Neutrophil (primary cell): ENCODE results near the gene COG2.

ENCODE experiments used
- H3K27ac ChIP-seq: fragments of 200-600 bp; sonication (generic); 2 replicates; pipeline ENCODE4 v1.5.1; 2016; ENCODE audit warnings: mild to moderate bottlenecking, moderate library complexity
- H3K27me3 ChIP-seq: fragments of 200-600 bp; sonication (generic); 2 replicates; pipeline ENCODE4 v1.6.0; 2016; ENCODE audit warnings: mild to moderate bottlenecking
- H3K36me3 ChIP-seq: fragments of 200-600 bp; sonication (generic); 2 replicates; pipeline ENCODE4 v1.5.1; 2017
- H3K4me1 ChIP-seq, 2 experiments: fragments of 200-600 bp in 1 of 2; sonication (generic) in 1 of 2; 1 replicate in 1 of 2; 2 replicates in 1 of 2; pipeline versions ENCODE4 v1.5.1 to v1.6.1; 2013 to 2016; ENCODE audit warnings: low read depth in 1 of 2, low read length in 1 of 2, mild to moderate bottlenecking in 1 of 2, moderate library complexity in 1 of 2; ENCODE audit not compliant: control insufficient read depth in 1 of 2, insufficient read depth in 1 of 2
- H3K4me3 ChIP-seq, 2 experiments: fragments of 200-600 bp in 1 of 2; sonication (generic) in 1 of 2; 1 replicate in 1 of 2; 2 replicates in 1 of 2; pipeline ENCODE4 v1.5.1; 2013 to 2016; ENCODE audit warnings: low read depth in 1 of 2, low read length in 1 of 2, mild to moderate bottlenecking in 1 of 2, moderate library complexity in 1 of 2
- H3K9me3 ChIP-seq: fragments of 200-600 bp; sonication (generic); 2 replicates; pipeline ENCODE4 v1.5.1; 2016
- TF ChIP-seq, protein P1 (sequence below): fragments of 200-600 bp; sonication (generic); IDR thresholded peaks from 2 replicates; pipeline ENCODE4 v1.5.1; 2016; ENCODE audit warnings: antibody characterized with exemption

COG2 gene

DNA sequence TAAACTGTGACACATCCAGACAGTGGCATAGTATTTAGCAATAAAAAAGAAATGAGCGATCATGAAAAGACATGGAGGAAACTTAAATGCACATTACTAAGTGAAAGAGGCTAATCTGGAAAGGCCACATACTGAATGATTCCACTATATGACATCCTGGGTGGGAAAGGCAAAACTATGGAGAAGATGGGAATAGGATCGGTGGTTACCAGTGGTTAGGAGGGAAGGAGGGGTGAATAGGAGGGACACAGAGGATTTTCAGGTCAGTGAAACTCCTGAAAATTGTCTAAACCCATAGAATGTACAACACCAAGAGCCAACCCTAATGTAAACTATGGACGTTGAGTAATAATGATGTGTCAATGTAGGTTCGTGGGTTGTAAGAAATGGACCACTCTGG lies 57.9 kb downstream of the COG2 start:
- no peaks in the 10 kb centered on the region for H3K27me3 ChIP-seq

DNA sequence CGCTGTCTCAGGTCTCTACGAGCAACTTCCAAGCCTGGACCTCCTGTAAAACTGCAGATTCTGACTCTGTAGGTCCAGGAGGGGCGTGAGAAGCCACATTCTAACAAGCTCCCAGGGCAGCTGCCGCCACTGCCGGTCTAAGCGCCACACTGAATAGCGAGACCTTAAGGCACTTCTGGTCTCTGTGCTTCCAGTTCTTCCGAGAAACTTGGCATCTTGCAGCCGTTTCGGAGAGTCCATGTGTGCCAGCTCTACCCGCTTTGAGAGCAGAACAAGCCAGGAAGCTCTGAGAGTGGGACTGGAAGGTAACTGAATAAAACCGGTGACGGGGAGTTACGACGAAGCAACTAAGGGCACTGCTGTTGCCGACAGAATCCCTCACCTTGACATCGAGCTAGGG lies 59.2 kb downstream of the COG2 start:
- no peak overlapping the region for H3K4me3 ChIP-seq
- H3K36me3 ChIP-seq, result no peaks in the 10 kb centered on the region
- no peaks in the 10 kb centered on the region for H3K4me1 ChIP-seq
- H3K27me3 ChIP-seq, result no peaks in the 10 kb centered on the region
- H3K27ac ChIP-seq, result no peak overlapping the region
- TF ChIP-seq, protein P1, sequence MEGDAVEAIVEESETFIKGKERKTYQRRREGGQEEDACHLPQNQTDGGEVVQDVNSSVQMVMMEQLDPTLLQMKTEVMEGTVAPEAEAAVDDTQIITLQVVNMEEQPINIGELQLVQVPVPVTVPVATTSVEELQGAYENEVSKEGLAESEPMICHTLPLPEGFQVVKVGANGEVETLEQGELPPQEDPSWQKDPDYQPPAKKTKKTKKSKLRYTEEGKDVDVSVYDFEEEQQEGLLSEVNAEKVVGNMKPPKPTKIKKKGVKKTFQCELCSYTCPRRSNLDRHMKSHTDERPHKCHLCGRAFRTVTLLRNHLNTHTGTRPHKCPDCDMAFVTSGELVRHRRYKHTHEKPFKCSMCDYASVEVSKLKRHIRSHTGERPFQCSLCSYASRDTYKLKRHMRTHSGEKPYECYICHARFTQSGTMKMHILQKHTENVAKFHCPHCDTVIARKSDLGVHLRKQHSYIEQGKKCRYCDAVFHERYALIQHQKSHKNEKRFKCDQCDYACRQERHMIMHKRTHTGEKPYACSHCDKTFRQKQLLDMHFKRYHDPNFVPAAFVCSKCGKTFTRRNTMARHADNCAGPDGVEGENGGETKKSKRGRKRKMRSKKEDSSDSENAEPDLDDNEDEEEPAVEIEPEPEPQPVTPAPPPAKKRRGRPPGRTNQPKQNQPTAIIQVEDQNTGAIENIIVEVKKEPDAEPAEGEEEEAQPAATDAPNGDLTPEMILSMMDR, result no peak
- H3K9me3 ChIP-seq, result no peaks in the 10 kb centered on the region

More for the DNA sequence above, 57.9 kb downstream of the COG2 start:
- Histone ChIP-seq H3K27ac (no peak overlapping the region), H3K9me3 (no peaks in the 10 kb centered on the region), H3K36me3 (no peaks in the 10 kb centered on the region), H3K4me3 (no peak overlapping the region), H3K4me1 (no peaks in the 10 kb centered on the region)
- TF ChIP-seq, protein P1, result no peak

DNA sequence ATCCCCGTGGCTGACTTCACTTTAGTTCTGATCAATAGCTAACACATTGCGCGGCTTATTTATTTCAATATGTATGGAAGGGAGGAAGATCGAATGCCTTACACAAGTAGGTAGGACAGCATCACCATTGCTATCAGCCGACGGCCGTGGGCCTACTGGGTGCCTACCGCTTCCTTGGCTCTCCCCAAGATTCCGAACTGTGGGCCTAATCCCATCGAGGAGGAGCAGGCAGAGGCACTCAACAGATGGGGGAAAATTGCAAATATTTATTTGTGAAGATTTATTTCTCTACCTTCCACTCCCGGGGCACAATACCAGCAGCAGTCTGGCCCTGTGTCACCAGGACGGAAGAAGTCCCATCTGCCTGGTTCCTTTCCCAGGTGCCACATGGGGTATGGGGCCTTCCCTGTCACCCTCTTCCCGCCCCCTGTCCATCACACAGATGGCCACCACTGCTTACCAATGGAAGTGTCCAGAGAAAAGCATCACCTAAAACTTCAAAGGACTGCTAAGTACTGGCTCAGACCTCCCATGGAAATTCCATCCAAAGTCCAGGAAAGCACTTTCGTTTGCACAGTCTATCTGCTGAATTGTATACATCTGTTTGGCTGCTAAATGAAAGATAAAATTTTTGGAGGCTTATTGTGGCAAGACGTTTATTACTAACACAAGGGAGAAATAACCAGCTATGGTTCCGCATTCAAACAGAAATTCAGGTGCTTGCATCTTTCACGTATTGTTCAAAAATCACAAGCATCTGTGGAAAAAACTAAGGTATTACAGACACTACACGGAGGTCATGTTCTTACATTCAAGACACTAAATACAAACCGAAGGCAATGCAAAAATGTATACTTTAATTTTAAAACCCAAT lies 59.9 kb downstream of the COG2 start:
- peaks cover 4% of the 10 kb centered on the region for H3K27me3 ChIP-seq
- H3K27ac ChIP-seq, result no peak overlapping the region
- H3K9me3 ChIP-seq, result no peaks in the 10 kb centered on the region
- TF ChIP-seq, protein P1, result no peak
- no peak overlapping the region for H3K4me3 ChIP-seq
- no peaks in the 10 kb centered on the region for H3K4me1 ChIP-seq
- no peaks in the 10 kb centered on the region for H3K36me3 ChIP-seq

DNA sequence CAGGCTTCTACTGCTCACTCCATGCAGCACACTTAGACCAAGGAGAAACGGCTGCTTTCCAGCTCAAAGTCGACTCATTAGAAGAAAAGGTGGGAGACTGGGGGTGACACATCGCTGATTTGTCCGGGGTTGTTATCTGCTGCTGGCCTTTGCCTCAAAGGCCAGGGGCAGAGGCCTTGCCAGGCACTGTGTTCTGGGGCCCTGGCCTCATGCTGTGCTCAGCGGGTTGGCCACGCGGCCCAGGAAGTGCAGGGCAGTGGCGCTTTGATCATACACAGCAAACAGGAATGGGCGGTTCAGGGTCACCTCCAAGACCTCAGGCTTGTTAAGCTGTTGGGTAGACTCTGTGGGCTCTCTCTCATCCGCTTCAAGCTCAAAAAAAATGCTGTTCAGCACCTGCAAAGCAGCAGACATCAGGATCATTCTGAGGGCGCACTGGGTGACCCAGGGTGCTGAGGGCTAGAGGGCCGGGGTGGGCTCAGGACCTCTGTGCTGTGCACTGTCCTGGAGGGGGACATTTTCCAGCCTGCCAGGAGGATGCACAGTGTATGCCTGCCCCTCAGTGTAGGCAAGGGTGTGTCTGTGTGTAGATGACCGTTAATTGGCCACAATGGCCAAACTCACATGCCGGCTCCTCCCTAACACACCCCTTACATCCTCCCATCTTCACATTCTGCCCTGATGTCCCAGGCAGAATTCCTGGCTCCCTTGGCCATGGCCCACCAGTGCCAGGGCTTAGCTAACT lies 60.8 kb downstream of the COG2 start:
- peaks cover 14% of the 10 kb centered on the region for H3K27me3 ChIP-seq
- no peaks in the 10 kb centered on the region for H3K4me1 ChIP-seq
- no peak overlapping the region for H3K4me3 ChIP-seq
- no peak overlapping the region for H3K27ac ChIP-seq
- H3K36me3 ChIP-seq, result no peaks in the 10 kb centered on the region
- TF ChIP-seq, protein P1, result no peak
- no peaks in the 10 kb centered on the region for H3K9me3 ChIP-seq

DNA sequence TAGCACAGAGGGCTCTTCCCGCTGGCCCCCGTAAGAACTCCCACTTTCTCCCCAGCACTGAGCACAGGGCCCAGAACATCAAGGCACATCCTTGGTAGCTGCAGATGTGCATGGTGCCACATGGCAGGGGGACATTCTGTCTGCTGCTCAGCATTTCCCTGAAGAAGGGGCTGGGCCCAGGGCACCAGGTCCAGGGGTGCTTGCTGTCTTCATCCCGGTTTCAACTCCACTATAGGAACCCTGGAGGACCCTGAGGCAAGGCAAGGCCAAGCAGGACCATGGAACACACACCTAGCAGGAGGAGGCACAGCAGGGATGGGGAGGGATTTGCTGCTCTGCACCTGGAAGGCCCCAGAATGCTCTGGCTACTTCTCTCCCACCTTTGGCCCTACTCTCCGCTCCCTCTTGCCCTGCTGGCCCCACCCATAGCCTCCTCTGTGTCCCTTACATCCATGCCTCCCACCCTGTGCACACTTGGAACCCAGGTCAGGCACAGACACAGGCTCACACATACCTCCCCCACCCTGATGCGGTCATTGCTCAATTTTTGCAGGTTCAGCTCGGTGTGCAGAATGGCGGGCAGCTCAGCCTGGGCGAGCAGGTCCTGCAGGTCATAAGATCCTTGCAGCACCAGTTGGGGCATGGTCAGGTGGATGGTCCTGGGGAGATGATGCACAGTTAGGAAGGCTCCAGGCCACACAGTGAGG lies 61.6 kb downstream of the COG2 start:
- H3K27me3 ChIP-seq, result peaks cover 17% of the 10 kb centered on the region
- no peaks in the 10 kb centered on the region for H3K4me1 ChIP-seq
- no peaks in the 10 kb centered on the region for H3K36me3 ChIP-seq
- no peak overlapping the region for H3K4me3 ChIP-seq
- no peak overlapping the region for H3K27ac ChIP-seq
- H3K9me3 ChIP-seq, result no peaks in the 10 kb centered on the region
- TF ChIP-seq, protein P1, result no peak
